Umbilical cord (tissue), 2 donors: Measurements from ENCODE around the gene ROBO1. TPM values are rescaled to one million over a fixed set of nuclear protein-coding genes. Genes with fewer than 3 reads are reported as not detected.
A peak's percentile ranks its signal among the peaks of the same experiment; 100 is the strongest.

ENCODE experiments used
- DNase-seq: peaks from one replicate; pipeline ENCODE4 v3.0.0-alpha.2; 2015; ENCODE audit warnings: low spot score
- total RNA-seq: library from RNA; depleted of rRNA; stranded (reverse); fragments of >200 nt; gene quantifications from one replicate; pipeline ENCODE4 v1.2.3, GENCODE V29; 2014; ENCODE audit warnings: low replicate concordance; ENCODE audit not compliant: insufficient read depth

ROBO1 gene
- total RNA-seq, 1 donor from 2014 or later, result 27.9 TPM

GRCh38 chr3:78647726-78648125, 1120.1 kb downstream of the ROBO1 start:
- peak; percentile 57 for DNase-seq

GRCh38 chr3:78645628-78646310, 1122.0 kb downstream of the ROBO1 start:
- DNase-seq, result peak; percentile 73

GRCh38 chr3:78644847-78645246, 1123.0 kb downstream of the ROBO1 start:
- no peak for DNase-seq

- no peak for DNase-seq
Observed at GRCh38 chr3:78642226-78643035, 1125.4 kb downstream of the ROBO1 start.

- no peak for DNase-seq
Observed at GRCh38 chr3:78641703-78642102, 1126.1 kb downstream of the ROBO1 start.

- no peak for DNase-seq
Observed at GRCh38 chr3:78634316-78634715, 1133.5 kb downstream of the ROBO1 start.

GRCh38 chr3:78633626-78634025, 1134.2 kb downstream of the ROBO1 start:
- DNase-seq, result no peak

GRCh38 chr3:78632925-78633553, 1134.8 kb downstream of the ROBO1 start:
- DNase-seq, result no peak

GRCh38 chr3:78629544-78629943, 1138.3 kb downstream of the ROBO1 start:
- no peak for DNase-seq

GRCh38 chr3:78621061-78621716, 1146.6 kb downstream of the ROBO1 start:
- DNase-seq, result no peak

- DNase-seq, result no peak
Observed at GRCh38 chr3:78614486-78614885, 1153.3 kb downstream of the ROBO1 start.

GRCh38 chr3:78613421-78613879, 1154.3 kb downstream of the ROBO1 start:
- DNase-seq, result no peak

- no peak for DNase-seq
Observed at GRCh38 chr3:78611278-78611677, 1156.5 kb downstream of the ROBO1 start.

GRCh38 chr3:78610462-78611125, 1157.2 kb downstream of the ROBO1 start:
- peak; percentile 46 for DNase-seq

- no peak for DNase-seq
Observed at GRCh38 chr3:78606756-78607155, 1161.0 kb downstream of the ROBO1 start.

- DNase-seq, result no peak
Observed at GRCh38 chr3:78605178-78605577, 1162.6 kb downstream of the ROBO1 start.

GRCh38 chr3:78604341-78604740, 1163.5 kb downstream of the ROBO1 start:
- DNase-seq, result no peak

GRCh38 chr3:78601249-78601648, 1166.5 kb downstream of the ROBO1 start:
- no peak for DNase-seq

- no peak for DNase-seq
Observed at GRCh38 chr3:78589778-78590177, 1178.0 kb downstream of the ROBO1 start.

- DNase-seq, result no peak
Observed at GRCh38 chr3:78588906-78589621, 1178.7 kb downstream of the ROBO1 start.

GRCh38 chr3:78580681-78581080, 1187.1 kb downstream of the ROBO1 start:
- peak; percentile 65 for DNase-seq
